ENCODE results near the gene UMPS.

UMPS gene

DNA sequence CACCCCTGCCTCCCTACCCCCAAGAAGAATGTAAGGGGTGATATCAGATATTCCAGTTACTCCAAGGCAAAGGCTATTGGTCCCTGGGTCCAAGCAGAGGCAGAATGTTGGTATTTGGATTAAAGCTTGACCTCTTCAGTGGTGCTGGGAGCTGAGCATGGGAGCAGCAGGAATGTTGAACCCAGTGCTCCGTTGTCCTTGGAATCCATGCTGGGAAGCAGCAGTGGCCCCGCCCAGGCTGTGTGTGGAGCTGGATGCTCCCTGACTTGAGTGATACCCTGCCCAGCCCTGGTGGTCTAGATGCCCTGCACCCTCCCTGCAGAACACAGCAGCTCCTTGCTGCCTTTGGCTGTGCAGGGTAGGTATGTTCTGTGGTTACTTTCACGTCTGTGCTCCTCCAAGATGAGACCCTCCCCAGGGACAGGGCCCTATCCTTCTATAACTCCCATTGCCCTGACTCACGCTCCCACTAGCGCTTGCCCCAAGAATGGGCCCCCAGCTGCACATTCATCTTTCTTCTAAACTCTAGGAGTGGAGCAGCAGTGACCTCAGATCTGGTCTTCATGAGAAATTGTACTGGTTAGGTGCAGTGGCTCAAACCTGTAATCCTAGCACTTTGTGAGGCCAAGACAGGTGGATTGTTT lies 35.1 kb downstream of the UMPS start:
- TF ChIP-seq NFIC (IDR thresholded peaks at IDR 0.05) (no peak), EP300 (IDR thresholded peaks at IDR 0.05; ENCODE audit: borderline replicate concordance) (no peak), CEBPB (IDR thresholded peaks at IDR 0.05) (no peak), TAF1 (IDR thresholded peaks at IDR 0.05; ENCODE audit: low read depth) (no peak)
- TF ChIP-seq, protein P1, sequence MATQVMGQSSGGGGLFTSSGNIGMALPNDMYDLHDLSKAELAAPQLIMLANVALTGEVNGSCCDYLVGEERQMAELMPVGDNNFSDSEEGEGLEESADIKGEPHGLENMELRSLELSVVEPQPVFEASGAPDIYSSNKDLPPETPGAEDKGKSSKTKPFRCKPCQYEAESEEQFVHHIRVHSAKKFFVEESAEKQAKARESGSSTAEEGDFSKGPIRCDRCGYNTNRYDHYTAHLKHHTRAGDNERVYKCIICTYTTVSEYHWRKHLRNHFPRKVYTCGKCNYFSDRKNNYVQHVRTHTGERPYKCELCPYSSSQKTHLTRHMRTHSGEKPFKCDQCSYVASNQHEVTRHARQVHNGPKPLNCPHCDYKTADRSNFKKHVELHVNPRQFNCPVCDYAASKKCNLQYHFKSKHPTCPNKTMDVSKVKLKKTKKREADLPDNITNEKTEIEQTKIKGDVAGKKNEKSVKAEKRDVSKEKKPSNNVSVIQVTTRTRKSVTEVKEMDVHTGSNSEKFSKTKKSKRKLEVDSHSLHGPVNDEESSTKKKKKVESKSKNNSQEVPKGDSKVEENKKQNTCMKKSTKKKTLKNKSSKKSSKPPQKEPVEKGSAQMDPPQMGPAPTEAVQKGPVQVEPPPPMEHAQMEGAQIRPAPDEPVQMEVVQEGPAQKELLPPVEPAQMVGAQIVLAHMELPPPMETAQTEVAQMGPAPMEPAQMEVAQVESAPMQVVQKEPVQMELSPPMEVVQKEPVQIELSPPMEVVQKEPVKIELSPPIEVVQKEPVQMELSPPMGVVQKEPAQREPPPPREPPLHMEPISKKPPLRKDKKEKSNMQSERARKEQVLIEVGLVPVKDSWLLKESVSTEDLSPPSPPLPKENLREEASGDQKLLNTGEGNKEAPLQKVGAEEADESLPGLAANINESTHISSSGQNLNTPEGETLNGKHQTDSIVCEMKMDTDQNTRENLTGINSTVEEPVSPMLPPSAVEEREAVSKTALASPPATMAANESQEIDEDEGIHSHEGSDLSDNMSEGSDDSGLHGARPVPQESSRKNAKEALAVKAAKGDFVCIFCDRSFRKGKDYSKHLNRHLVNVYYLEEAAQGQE (IDR thresholded peaks at IDR 0.05; ENCODE audit: low read depth) = no peak

DNA sequence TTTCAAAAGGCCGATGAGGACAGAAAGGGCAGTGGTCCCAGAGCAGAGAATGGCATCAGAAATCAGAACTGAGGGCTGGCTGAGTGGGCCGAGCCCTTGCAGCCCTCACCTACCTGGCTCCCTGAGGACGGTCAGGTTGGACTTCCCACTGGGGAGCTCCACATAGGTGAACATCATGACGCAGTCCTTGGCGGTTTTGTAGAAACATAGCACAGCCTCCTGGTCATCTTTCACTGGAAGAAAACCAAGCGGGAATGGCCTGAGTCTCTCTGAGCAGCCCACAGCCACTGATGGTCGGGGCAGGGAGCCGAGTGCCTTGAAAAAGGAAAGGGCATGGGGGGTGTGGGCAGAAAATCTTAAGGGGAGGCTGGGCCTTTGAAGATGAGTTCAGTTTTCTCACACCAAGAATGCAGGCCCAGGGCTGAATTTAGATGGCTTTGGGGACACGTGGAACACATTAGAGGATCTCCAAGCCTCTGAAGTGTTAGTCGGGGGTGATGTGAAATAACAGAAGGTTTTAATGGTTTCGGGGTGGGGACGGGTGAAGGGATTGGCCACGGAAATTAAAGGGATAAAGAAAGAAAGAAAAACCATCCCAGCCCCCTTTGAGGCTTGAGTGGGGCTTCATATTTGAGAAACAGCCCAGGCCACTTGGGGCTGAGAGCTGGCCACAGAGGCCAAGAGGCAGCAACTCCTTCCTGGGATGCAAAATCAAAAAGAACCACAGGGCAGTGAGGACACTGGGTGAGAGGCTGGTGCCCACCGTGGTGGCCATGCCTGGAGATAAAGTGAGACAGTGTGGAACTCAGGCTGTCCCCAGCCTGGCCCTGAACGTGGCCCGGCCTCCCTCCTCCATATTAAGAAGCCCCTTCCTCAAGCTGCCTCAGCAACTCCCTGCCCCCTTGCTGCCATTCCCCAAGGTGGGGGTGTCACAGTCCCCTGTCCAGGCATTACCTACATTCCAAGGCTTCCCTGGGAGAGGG lies 36.2 kb downstream of the UMPS start:
- TF ChIP-seq, protein P1 (IDR thresholded peaks at IDR 0.05; ENCODE audit: low read depth) = no peak
- TF ChIP-seq, protein P2, sequence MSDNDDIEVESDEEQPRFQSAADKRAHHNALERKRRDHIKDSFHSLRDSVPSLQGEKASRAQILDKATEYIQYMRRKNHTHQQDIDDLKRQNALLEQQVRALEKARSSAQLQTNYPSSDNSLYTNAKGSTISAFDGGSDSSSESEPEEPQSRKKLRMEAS (IDR thresholded peaks at IDR 0.05) = no peak
- no peak for TF ChIP-seq EP300 (IDR thresholded peaks at IDR 0.05; ENCODE audit: borderline replicate concordance)
- TF ChIP-seq TCF12 (IDR thresholded peaks at IDR 0.05; ENCODE audit: low read depth) = no peak
- no peak for TF ChIP-seq TEAD4 (IDR thresholded peaks at IDR 0.05)
- no peak for TF ChIP-seq EGR1 (IDR thresholded peaks at IDR 0.05)
- TF ChIP-seq YY1 (IDR thresholded peaks at IDR 0.05; ENCODE audit: low read depth) = no peak
- TF ChIP-seq FOXM1 (IDR thresholded peaks at IDR 0.05; ENCODE audit: borderline replicate concordance, low read depth) = no peak
- no peak for TF ChIP-seq ZBTB7A (IDR thresholded peaks at IDR 0.05; ENCODE audit: low read depth)
- no peak for TF ChIP-seq CREB1 (IDR thresholded peaks at IDR 0.05; ENCODE audit: low read depth)
- no peak for TF ChIP-seq NFIC (IDR thresholded peaks at IDR 0.05)
- TF ChIP-seq RAD21 (IDR thresholded peaks at IDR 0.05; ENCODE audit: low read depth) = no peak
- TF ChIP-seq, protein P3, sequence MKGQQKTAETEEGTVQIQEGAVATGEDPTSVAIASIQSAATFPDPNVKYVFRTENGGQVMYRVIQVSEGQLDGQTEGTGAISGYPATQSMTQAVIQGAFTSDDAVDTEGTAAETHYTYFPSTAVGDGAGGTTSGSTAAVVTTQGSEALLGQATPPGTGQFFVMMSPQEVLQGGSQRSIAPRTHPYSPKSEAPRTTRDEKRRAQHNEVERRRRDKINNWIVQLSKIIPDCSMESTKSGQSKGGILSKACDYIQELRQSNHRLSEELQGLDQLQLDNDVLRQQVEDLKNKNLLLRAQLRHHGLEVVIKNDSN (IDR thresholded peaks at IDR 0.05) = no peak
- TF ChIP-seq CEBPB (IDR thresholded peaks at IDR 0.05) = no peak
- TF ChIP-seq TAF1 (IDR thresholded peaks at IDR 0.05; ENCODE audit: low read depth) = no peak

DNA sequence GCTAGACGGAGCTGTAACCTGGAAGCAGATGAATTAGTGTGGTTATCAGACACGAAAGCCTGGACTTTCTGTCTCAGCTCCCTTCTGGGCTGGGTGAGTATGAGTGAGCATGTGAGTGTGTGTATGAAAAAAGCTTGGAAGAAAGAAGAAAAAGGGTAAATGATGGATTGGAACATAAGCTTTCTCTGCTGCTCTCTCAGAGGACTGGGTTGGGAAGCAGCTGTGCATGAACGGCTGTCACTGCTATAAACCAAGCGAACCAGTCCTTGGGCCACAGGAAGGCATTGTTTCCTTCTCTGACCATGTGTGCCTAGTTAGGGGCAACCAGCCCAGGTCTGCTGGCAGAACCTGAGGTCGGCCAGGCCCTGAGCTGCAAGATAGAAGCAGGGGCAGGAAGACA lies 37.0 kb downstream of the UMPS start:
- TF ChIP-seq CEBPB (IDR thresholded peaks at IDR 0.05) = no peak
- no peak for TF ChIP-seq TCF12 (IDR thresholded peaks at IDR 0.05; ENCODE audit: low read depth)
- no peak for TF ChIP-seq EGR1 (IDR thresholded peaks at IDR 0.05)

DNA sequence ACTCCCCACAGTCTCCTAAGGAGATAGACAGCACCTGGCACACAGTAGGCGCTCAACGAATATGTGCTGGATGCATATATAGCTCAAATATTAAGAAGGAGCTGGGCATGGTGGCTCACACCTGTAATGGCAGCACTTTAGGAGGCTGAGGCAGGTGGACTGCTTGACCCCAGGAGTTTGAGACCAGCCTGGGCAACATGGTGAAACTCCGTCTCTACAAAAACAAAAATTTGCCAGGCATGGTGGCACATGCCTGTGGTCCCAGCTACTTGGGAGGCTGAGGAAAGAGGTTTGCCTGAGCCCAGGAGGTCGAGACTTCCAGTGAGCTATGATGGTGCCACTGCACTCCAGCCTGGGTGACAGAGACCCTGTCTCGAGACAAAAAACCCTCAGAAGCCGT lies 37.4 kb downstream of the UMPS start:
- no peak for TF ChIP-seq TAF1 (IDR thresholded peaks at IDR 0.05; ENCODE audit: low read depth)
- TF ChIP-seq TCF12 (IDR thresholded peaks at IDR 0.05; ENCODE audit: low read depth) = no peak
- TF ChIP-seq, protein P2 (IDR thresholded peaks at IDR 0.05) = no peak
- TF ChIP-seq RAD21 (IDR thresholded peaks at IDR 0.05; ENCODE audit: low read depth) = no peak

DNA sequence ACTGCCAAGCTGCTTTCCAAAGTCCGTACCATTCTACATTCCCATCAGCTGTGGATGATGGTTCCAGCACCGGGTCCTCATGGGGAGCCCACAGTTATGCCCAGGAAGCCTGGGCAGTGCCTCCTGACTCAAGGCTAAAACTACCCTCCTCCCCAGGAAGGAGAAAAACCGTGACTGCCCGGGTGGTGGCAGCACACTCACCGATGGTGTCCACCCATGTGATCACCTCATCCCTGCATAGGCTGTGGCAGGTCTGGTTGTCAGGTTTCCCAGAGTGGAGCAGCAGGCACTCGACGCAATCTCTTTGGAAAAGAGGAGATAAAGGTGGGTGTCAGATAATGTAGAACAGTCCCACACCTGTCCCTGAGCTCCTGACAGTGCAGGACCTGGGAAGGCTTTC lies 38.6 kb downstream of the UMPS start:
- TF ChIP-seq, protein P1 (IDR thresholded peaks at IDR 0.05; ENCODE audit: low read depth) = no peak
- TF ChIP-seq ZBTB7A (IDR thresholded peaks at IDR 0.05; ENCODE audit: low read depth) (no peak), CREB1 (IDR thresholded peaks at IDR 0.05; ENCODE audit: low read depth) (no peak), TAF1 (IDR thresholded peaks at IDR 0.05; ENCODE audit: low read depth) (no peak), TEAD4 (IDR thresholded peaks at IDR 0.05) (no peak), TCF12 (IDR thresholded peaks at IDR 0.05; ENCODE audit: low read depth) (no peak), RAD21 (IDR thresholded peaks at IDR 0.05; ENCODE audit: low read depth) (peak; percentile 44), FOXM1 (IDR thresholded peaks at IDR 0.05; ENCODE audit: borderline replicate concordance, low read depth) (no peak)
- TF ChIP-seq, protein P3 (IDR thresholded peaks at IDR 0.05) = peak; percentile 66
- TF ChIP-seq, protein P2 (IDR thresholded peaks at IDR 0.05) = no peak
